Neural crest cell (in vitro differentiated cells): ENCODE measurements around the gene IGF2BP1. TPM values are rescaled to one million over a fixed set of nuclear protein-coding genes. Genes with fewer than 3 reads are reported as not detected.
A peak's percentile ranks its signal among the peaks of the same experiment; 100 is the strongest.

Experiments
- DNase-seq: peaks from one replicate; pipeline ENCODE4 v3.0.0; 2021; ENCODE audit warnings: low read depth, mixed read lengths, low spot score
- H3K27ac Mint-ChIP-seq: one replicate; pipeline ENCODE4 v1.8.0; 2021; ENCODE audit warnings: mild to moderate bottlenecking, mixed read lengths; ENCODE audit not compliant: unreplicated experiment
- H3K27me3 Mint-ChIP-seq: 2 replicates; pipeline ENCODE4 v1.8.0; 2021; ENCODE audit warnings: low read depth, mild to moderate bottlenecking, mixed read lengths
- H3K36me3 Mint-ChIP-seq: 2 replicates; pipeline ENCODE4 v1.8.0; 2021; ENCODE audit warnings: low read depth, mild to moderate bottlenecking, mixed read lengths
- H3K4me1 Mint-ChIP-seq: 2 replicates; pipeline ENCODE4 v1.8.0; 2021; ENCODE audit warnings: mixed read lengths
- H3K4me3 Mint-ChIP-seq: one replicate; pipeline ENCODE4 v1.8.0; 2021; ENCODE audit warnings: mild to moderate bottlenecking, mixed read lengths
- H3K9me3 Mint-ChIP-seq: 2 replicates; pipeline ENCODE4 v1.8.0; 2021; ENCODE audit warnings: mixed read lengths
- total RNA-seq: library from RNA; stranded (reverse); gene quantifications from 2 replicates; pipeline ENCODE4 v1.2.1, GENCODE V29; 2021
- TF ChIP-seq, protein P1 (sequence below): fragments of 200-600 bp; sonication (generic); conservative IDR thresholded peaks from 2 replicates; pipeline ENCODE4 v1.5.0; 2021; ENCODE audit warnings: antibody characterized with exemption, mild to moderate bottlenecking

Gene IGF2BP1
- total RNA-seq, 1 donor from 2014 or later = 536 TPM

DNA sequence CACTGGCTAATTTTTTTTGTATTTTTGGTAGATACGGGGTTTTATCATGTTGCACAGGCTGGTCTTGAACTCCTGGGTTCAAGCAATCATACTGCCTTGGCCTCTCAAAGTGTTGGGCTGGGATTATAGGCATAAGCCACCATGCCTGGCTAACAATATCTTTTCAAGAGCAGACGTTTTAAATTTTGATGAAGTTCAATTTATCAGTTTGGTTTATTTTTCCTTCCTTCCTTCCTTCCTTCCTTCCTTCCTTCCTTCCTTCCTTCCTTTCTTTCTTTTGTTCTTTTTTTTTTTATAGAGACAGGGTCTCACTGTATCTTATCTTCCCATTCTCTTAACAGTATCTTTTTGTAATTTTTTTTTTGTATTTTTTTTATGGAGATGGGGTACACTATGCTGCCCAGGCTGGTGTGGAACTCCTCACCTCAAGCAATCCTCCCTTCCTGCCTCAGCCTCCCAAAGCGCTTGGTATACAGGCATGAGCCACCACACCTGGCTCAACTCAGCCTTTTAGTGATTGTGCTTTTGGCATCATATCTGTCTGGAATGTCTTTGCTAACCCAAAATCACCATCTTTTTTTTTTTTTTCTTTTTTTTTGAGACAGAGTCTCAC is 15.2 kb upstream of the IGF2BP1 start:
- Mint-ChIP-seq H3K27ac (no peak overlapping the region), H3K4me3 (no peak overlapping the region), H3K27me3 (no peaks in the 10 kb centered on the region), H3K36me3 (no peaks in the 10 kb centered on the region), H3K4me1 (no peaks in the 10 kb centered on the region), H3K9me3 (peaks cover 3% of the 10 kb centered on the region)
- TF ChIP-seq, protein P1, sequence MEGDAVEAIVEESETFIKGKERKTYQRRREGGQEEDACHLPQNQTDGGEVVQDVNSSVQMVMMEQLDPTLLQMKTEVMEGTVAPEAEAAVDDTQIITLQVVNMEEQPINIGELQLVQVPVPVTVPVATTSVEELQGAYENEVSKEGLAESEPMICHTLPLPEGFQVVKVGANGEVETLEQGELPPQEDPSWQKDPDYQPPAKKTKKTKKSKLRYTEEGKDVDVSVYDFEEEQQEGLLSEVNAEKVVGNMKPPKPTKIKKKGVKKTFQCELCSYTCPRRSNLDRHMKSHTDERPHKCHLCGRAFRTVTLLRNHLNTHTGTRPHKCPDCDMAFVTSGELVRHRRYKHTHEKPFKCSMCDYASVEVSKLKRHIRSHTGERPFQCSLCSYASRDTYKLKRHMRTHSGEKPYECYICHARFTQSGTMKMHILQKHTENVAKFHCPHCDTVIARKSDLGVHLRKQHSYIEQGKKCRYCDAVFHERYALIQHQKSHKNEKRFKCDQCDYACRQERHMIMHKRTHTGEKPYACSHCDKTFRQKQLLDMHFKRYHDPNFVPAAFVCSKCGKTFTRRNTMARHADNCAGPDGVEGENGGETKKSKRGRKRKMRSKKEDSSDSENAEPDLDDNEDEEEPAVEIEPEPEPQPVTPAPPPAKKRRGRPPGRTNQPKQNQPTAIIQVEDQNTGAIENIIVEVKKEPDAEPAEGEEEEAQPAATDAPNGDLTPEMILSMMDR = no peak
- DNase-seq = no peak

DNA sequence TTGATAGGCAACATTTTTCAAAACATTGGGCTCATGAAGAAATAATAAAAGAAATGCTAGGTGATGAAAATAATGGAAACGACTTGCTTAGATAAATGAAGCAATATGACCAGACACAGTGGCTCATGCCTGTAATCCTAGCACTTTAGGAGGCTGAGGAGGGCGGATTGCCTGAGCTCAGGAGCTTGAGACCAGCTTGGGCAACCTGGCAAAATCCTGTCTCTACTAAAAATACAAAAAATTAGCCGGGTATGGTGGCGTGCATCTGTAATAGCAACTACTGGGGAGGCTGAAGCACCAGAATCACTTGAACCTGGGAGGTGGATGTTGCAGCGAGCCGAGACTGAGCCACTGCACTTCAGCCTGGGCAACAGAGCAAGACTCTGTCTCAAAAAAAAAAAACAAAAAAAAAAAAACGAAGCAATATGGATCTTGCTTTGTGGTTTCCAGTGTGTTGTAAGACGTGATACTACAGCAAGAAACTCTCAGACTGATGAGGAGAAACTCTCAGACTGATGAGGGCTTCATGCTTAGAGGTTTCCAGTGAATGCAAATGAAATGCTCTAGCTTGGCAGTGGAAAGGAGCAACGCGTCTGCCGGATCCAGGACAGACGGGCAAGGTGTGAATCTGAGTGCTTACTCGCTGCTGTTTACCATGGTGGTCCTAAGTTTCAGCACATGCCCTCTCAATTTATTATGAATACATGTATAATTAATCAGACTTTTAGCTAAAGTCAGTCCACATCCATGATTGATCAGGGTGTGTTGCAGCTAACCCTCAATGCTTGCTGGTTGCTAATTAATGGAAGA is 11.5 kb upstream of the IGF2BP1 start:
- H3K4me1 Mint-ChIP-seq = peaks cover 9% of the 10 kb centered on the region
- H3K36me3 Mint-ChIP-seq = no peaks in the 10 kb centered on the region
- no peak overlapping the region for H3K27ac Mint-ChIP-seq
- DNase-seq = no peak
- H3K4me3 Mint-ChIP-seq = no peak overlapping the region
- TF ChIP-seq, protein P1 = no peak
- H3K27me3 Mint-ChIP-seq = no peaks in the 10 kb centered on the region
- H3K9me3 Mint-ChIP-seq = peaks cover 3% of the 10 kb centered on the region

GRCh38 chr17:48989100-48989499 is 8.1 kb upstream of the IGF2BP1 start:
- Mint-ChIP-seq H3K36me3 (no peaks in the 10 kb centered on the region), H3K4me3 (no peak overlapping the region), H3K9me3 (no peaks in the 10 kb centered on the region), H3K27me3 (no peaks in the 10 kb centered on the region), H3K27ac (no peak overlapping the region), H3K4me1 (peaks cover 37% of the 10 kb centered on the region)
- DNase-seq = no peak
- TF ChIP-seq, protein P1 = no peak

DNA sequence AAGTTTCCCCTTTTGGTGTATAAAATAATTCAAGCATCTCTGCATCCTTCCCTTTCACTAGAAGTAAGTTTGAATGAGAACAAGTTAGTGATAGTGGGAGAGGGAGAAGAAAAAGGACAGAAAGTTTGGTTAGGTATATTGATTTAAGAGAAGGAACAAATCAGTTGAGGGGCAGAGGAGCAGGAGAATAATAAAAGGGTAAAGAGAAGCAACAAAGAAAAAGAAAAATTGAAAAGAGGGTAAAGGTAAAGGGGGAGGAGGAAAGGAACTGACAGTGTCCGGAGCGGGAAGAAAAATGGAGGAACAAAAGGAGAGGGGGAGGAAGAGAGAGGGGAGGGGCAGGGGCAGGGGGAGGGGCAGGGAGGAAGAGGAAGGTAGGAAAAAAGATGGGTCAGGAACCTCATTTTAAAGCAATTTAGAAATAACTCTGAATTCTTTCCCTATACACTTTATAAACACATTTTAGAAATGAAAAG is 6.3 kb upstream of the IGF2BP1 start:
- TF ChIP-seq, protein P1 = no peak
- no peak for DNase-seq
- peak overlapping the region; percentile 87 for H3K4me3 Mint-ChIP-seq

GRCh38 chr17:48992444-48992843 is 4.7 kb upstream of the IGF2BP1 start:
- H3K27me3 Mint-ChIP-seq = peaks cover 15% of the 10 kb centered on the region
- H3K9me3 Mint-ChIP-seq = no peaks in the 10 kb centered on the region
- H3K4me1 Mint-ChIP-seq = peaks cover 57% of the 10 kb centered on the region
- peak overlapping the region; percentile 81 for H3K27ac Mint-ChIP-seq
- TF ChIP-seq, protein P1 = no peak
- no peak for DNase-seq
- H3K36me3 Mint-ChIP-seq = no peaks in the 10 kb centered on the region
- peak overlapping the region; percentile 56 for H3K4me3 Mint-ChIP-seq

More for the DNA sequence above, 6.3 kb upstream of the IGF2BP1 start:
- Mint-ChIP-seq H3K4me1 (peaks cover 50% of the 10 kb centered on the region), H3K27me3 (peaks cover 6% of the 10 kb centered on the region), H3K9me3 (no peaks in the 10 kb centered on the region), H3K36me3 (no peaks in the 10 kb centered on the region), H3K27ac (peak overlapping the region; percentile 84)
